RKO (cell line): ENCODE data around the gene ATG2A.

ENCODE experiments used
- DNase-seq: peaks from one replicate; pipeline ENCODE4 v3.0.0-alpha.2; 2016; ENCODE audit warnings: low spot score

Gene ATG2A

GRCh38 chr11:64924910-64925284 lies 7.9 kb upstream of the ATG2A start:
- peak; percentile 25 for DNase-seq

GRCh38 chr11:64923944-64924909 lies 7.2 kb upstream of the ATG2A start, which contains the start of gene PPP2R5B:
TSS of gene PPP2R5B (plus strand) at chr11:64924689. CDS start at chr11:64925735, 1,046 bp downstream.
- peak; percentile 97 for DNase-seq

- DNase-seq: no peak
Measured at GRCh38 chr11:64923151-64923661, 6.2 kb upstream of the ATG2A start.

GRCh38 chr11:64921384-64921783 lies 4.4 kb upstream of the ATG2A start:
- no peak for DNase-seq

- DNase-seq: no peak
Measured at GRCh38 chr11:64920124-64920523, 3.1 kb upstream of the ATG2A start.

- no peak for DNase-seq
Measured at GRCh38 chr11:64919627-64920026, 2.6 kb upstream of the ATG2A start.

GRCh38 chr11:64918017-64918416 lies 1.0 kb upstream of the ATG2A start:
- DNase-seq: peak; percentile 63

- DNase-seq: no peak
Measured at GRCh38 chr11:64917663-64917995, 620 bp upstream of the ATG2A start.

- DNase-seq: peak; percentile 82
Measured at GRCh38 chr11:64916040-64916774, 802 bp downstream of the ATG2A start.

GRCh38 chr11:64915376-64915887 lies 1.6 kb downstream of the ATG2A start:
- DNase-seq: no peak

- DNase-seq: no peak
Measured at GRCh38 chr11:64914123-64914522, 2.9 kb downstream of the ATG2A start.

- DNase-seq: no peak
Measured at GRCh38 chr11:64913171-64913727, 3.8 kb downstream of the ATG2A start.

GRCh38 chr11:64911689-64912088 lies 5.3 kb downstream of the ATG2A start:
- no peak for DNase-seq

GRCh38 chr11:64911142-64911541 lies 5.9 kb downstream of the ATG2A start:
- DNase-seq: no peak

- DNase-seq: no peak
Measured at GRCh38 chr11:64910451-64911093, 6.4 kb downstream of the ATG2A start.

GRCh38 chr11:64909653-64910343 lies 7.2 kb downstream of the ATG2A start:
- no peak for DNase-seq

- no peak for DNase-seq
Measured at GRCh38 chr11:64908766-64909165, 8.2 kb downstream of the ATG2A start.

- no peak for DNase-seq
Measured at GRCh38 chr11:64906314-64906635, 10.7 kb downstream of the ATG2A start.

GRCh38 chr11:64905516-64906313 lies 11.3 kb downstream of the ATG2A start:
- DNase-seq: no peak

- no peak for DNase-seq
Measured at GRCh38 chr11:64903291-64903833, 13.6 kb downstream of the ATG2A start.
